Measurements from ENCODE around the gene SPCS3.
"Not testable (repeated sequence)": the region's sequence is repeated elsewhere in the genome, so short reads cannot be mapped to it uniquely, and the experiment has no call there.

Gene SPCS3

GRCh38 chr4:176306837-176307665 lies 12.7 kb upstream of the SPCS3 start:
- no peak for DNase-seq

- DNase-seq = no peak
These were observed 12.2 kb upstream of the SPCS3 start for GRCh38 chr4:176307666-176307930.

- no peak for DNase-seq
These were observed 11.3 kb upstream of the SPCS3 start for GRCh38 chr4:176308441-176308840.

GRCh38 chr4:176309046-176309445 lies 10.7 kb upstream of the SPCS3 start:
- no peak for DNase-seq

GRCh38 chr4:176309772-176310171 lies 10.0 kb upstream of the SPCS3 start:
- peak; percentile 44 for DNase-seq

GRCh38 chr4:176313596-176314336 lies 6.0 kb upstream of the SPCS3 start:
- no peak for DNase-seq

GRCh38 chr4:176319151-176319703 lies 539 bp upstream of the SPCS3 start:
- DNase-seq = no peak

GRCh38 chr4:176320340-176320975 lies 692 bp downstream of the SPCS3 start:
- DNase-seq = peak; percentile 89

GRCh38 chr4:176320976-176321361 lies 1.2 kb downstream of the SPCS3 start:
- DNase-seq = no peak

GRCh38 chr4:176321589-176321988 lies 1.8 kb downstream of the SPCS3 start:
- no peak for DNase-seq

- no peak for DNase-seq
These were observed 3.9 kb downstream of the SPCS3 start for GRCh38 chr4:176323511-176324160.

- DNase-seq = not testable (repeated sequence)
These were observed 5.1 kb downstream of the SPCS3 start for GRCh38 chr4:176324876-176325275.

- peak; percentile 37 for DNase-seq
These were observed 13.3 kb downstream of the SPCS3 start for GRCh38 chr4:176333076-176333475.

GRCh38 chr4:176334066-176334465 lies 14.3 kb downstream of the SPCS3 start:
- DNase-seq = no peak

GRCh38 chr4:176335421-176335820 lies 15.7 kb downstream of the SPCS3 start:
- peak; percentile 81 for DNase-seq

GRCh38 chr4:176339936-176340761 lies 20.4 kb downstream of the SPCS3 start:
- no peak for DNase-seq

- peak; percentile 65 for DNase-seq
These were observed 21.3 kb downstream of the SPCS3 start for GRCh38 chr4:176340871-176341685.

- DNase-seq = no peak
These were observed 22.6 kb downstream of the SPCS3 start for GRCh38 chr4:176342384-176342783.

- DNase-seq = no peak
These were observed 23.5 kb downstream of the SPCS3 start for GRCh38 chr4:176343286-176343685.

GRCh38 chr4:176345346-176345745 lies 25.6 kb downstream of the SPCS3 start:
- peak; percentile 61 for DNase-seq

GRCh38 chr4:176346836-176347235 lies 27.1 kb downstream of the SPCS3 start:
- not testable (repeated sequence) for DNase-seq

Data from fibroblast of skin of right biceps (primary cell).